ENCODE results near the gene TMEM234.

- TF ChIP-seq MAX (IDR thresholded peaks at IDR 0.05) (no peak), CTCF (IDR thresholded peaks at IDR 0.05) (no peak), CEBPB (IDR thresholded peaks at IDR 0.05) (no peak), POLR2A (IDR thresholded peaks at IDR 0.05; ENCODE audit: low read length) (no peak), RFX5 (IDR thresholded peaks at IDR 0.05) (no peak), USF2 (IDR thresholded peaks at IDR 0.05) (no peak), SMC3 (IDR thresholded peaks at IDR 0.05) (no peak), PHF8 (IDR thresholded peaks at IDR 0.05; ENCODE audit: borderline replicate concordance, low read depth) (no peak), BHLHE40 (IDR thresholded peaks at IDR 0.05; ENCODE audit: low read depth, low read length) (no peak), HEYL (CRISPR knock-in tag; IDR thresholded peaks at IDR 0.05) (no peak), CBX2 (IDR thresholded peaks at IDR 0.05; ENCODE audit: borderline replicate concordance, low read depth) (no peak)
Measured at GRCh38 chr1:32172621-32173245, 49.4 kb downstream of the TMEM234 start.

Data from A549 (cell line).